ENCODE measurements around the gene VPS13D.
A peak's percentile ranks its signal among the peaks of the same experiment; 100 is the strongest.
"Not testable (repeated sequence)": the region's sequence is repeated elsewhere in the genome, so short reads cannot be mapped to it uniquely, and the experiment has no call there.

VPS13D gene

DNA sequence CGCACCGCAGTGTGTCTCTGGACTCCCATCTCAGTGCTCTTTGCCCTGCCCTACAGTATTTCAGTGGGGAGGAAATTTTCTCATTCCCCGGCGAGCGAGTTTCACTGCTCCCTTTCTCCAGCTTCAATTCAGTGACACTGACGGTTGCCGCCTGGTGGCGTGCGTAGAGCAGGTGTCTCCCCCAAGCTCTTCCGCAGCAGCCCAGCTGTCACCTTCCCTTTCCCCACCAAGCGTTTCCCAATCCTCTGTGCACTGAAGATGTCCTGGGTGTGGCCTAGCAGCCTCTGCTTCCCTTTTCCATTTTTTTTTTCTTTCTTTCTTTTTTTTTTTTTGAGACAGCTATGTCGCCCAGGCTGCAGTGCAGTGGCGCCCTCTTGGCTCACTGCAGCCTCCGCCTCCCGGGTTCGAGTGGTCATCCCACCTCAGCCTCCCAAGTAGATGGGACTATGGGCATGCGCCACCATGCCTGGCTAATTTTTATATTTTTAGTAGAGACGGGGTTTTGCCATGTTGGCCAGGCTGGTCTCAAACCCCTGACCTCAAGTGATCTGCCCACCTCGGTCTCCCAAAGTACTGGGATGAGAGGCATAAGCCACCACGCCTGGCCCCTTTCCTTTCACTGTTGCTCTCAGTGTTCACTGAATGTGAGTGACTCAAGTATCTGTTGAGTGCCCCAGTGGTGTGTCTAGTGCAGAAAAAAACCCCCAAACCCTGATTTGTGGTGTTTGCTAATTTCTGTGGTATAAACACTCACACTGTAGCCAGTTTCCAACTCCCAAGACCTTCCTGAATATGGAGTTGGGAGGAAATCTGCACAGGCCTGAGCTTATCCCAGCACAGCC lies 33.0 kb upstream of the VPS13D start:
- DNase-seq, result peak in 1 of 2 donors; percentile 81

DNA sequence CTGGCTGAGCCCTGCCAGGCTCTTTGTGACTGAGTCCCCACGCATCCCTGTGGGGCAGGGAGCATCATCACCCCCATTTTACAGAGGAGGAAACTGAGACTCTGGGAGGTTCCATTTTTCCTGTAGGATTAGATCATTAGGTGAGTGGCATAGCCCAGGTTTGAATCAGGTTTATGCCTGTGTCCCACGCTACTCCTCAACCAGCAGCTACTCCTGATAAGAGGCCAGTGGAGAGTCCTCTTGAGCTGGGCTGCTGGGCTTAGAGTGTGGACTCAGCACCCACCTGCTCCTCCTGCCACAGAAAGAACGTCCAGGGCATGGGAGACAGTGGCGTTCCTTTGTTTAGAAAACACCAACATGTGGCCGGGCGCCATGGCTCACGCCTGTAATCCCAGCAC lies 32.3 kb upstream of the VPS13D start:
- no peak for DNase-seq

DNA sequence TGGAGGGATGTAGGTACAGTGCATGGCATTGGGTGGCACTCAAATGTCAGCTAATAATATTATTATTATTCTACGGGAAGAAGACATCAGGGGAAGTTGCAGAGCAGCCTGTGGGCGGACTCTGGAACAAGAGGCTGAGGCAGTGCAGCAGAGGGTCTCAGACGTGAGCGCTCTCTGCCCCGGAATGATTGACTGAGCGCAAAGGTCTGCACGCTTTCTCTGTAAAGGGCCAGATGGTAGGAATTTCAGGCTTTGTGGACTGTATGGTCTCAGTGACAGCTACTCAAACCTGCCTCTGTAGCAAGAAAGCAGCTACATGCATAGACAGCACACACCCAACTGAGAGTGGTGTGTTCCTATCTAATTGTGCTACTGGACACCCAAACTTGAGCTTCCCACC lies 29.6 kb upstream of the VPS13D start:
- DNase-seq, result no peak

DNA sequence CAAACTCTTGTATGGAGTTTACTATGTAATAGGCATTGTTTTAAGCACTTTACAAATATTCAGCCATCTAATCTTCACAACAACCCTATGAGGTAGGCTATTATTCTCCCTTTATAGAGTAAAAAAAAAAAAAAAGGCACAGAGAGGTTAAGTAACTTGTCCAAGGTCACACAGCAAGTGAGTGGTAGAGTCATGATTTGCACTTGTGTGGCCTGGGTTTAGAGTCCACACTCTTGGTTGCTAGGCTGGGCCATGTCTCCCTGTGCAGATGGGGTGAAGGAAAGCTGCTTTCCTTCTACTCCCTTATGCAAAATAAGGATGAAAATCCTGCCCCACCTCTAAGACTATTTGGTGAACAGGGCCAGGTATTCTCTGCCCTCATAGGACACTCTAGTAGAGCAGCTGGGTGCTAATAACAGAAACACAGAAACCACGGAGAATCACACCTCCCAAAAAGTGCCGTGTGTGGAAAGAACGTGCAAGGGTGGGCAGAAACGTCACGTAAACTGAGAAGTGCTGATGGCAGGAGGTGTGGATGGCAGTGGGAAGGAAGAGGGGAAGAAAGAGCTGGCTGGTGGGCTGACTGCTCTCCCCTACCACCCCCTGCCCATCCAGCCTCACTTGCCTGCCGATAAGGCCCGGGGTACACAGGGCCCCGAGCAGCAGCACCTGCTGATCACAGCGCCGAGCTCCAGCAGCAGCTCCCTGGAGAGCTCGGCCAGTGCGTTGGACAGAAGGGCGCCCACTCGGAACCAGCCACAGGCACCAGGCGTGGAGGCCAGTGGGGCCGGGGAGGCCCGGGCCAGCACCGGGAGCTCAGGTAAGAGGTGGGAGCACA lies 28.3 kb upstream of the VPS13D start:
- DNase-seq, result no peak

DNA sequence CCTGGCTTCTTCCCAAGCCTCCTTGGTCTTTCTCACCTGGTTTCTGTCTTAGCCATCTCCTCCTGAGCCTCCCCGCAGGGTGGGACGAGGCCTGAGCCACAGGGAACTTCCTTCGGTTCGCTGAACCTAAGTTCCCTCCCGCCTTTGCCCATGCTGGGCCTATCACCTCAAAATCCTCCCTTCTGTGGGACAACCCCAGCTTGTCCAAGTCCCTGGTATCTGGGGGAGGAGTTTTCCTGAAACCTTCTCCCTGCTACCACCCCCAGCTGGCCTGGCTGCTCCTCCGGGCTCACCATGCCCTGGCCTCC lies 27.7 kb upstream of the VPS13D start:
- DNase-seq, result no peak

DNA sequence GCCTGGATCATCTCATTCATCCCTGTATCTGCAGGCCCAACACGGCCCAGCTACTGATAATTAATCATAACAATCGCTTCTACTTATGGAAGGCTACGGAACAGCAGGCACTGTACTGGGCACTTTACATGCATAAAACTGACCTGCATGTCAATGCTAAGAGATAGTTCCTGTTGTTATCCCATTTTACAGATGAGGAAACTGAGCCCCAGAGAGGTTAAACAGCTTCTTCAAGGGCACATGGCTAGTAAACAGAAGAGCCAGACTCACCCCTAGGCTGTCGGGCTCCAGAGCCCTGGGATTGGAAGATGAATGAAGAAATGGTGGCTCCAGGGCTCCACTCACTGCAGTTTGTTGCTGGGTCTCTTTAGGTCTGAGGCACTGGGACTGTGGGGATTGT lies 27.3 kb upstream of the VPS13D start:
- DNase-seq, result no peak

DNA sequence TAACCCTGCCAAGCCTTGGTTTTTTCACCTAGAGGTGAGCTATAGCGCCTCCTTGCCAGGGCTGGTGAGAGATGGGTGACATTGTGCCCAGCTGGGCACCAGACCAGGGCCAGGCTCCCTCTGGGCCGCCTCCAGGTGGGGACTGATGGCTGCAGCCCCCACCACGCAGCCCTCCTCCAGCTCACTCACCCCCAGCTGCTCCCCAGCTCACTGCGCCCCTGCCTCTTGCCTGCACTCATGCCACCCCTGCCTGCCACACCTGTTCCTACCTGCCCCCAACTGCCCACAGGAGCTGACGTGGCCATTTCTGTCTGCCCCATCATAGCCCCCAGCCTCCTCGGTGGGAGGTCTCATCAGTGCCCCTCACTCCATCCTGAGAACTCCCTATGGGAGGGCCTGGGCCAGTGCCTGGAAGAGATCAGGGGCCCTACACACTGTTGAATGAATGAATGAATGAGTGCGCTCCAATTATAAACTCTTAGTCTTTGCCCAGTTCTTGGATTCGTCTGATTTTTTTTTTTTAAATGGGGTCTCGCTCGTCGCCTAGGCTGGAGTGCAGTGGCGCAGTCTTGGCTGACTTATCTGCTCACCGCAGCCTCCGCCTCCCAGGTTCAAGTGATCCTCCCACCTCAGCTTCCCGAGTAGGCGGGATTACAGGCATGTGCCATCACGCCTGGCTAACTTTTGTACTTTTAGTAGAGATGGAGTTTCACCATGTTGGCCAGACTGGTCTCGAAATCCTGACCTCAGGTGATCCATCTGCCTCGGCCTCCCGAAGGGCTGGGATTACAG lies 26.4 kb upstream of the VPS13D start:
- DNase-seq, result no peak

DNA sequence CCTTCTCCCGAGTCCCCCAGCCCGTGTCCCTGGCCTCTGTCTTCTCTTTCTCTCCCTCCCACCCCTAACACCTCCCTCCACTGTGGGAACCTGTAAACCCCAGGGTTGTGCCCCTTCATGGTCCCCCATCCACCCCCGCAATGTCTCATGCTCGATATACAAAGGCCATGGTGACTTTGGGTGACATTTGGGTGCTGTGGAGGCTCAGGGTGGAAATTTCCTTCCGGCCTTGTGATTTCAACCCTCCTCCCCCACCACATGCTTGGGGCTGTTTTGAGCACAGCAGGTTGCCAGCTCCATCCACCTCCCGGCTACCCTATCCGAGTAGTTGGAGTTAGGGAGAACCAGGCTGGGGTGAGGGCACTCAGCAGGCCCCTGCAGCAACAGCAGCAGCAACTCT lies 25.7 kb upstream of the VPS13D start:
- no peak for DNase-seq

DNA sequence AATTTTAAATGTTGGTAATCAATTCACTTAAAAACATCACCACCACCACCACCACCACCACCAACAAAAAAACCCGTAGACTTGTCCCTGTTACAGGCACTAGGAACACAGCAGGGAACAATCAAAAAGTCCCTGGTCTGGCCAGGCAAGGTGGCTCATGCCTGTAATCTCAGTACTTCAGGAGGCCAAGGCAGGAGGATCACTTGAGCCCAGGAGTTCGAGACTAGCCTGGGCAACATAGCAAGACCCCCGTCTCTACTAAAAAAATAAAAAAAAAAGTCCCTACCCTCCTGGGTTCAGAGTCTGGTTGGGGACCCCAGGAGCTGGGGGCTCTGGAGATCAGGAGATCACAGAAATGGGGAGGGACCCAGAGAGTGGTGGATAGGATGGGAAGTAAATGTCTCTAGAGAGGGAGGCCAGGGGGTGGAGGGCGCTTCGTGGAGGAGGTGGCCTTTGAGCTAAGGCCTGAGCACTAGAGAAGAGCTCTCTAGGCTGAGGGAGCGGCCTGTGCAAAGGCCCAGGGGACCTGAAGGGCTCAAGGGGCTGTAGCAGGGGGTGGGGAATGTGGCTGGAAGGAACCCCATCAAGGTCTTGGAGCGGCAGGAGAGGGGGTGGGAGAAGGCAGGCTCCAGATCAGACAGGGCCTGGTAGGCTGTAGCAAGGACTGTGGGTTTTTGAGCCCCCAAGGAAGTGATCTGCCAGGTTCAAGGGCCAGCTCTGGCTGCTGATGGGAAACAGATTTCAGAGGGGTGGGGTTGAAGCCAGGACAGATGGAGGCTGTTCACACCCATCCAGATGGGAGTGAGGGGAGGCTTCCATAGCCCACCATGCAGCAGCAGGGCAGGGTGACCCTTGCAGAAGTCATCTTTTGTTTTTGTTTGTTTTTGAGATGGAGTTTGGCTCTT lies 24.8 kb upstream of the VPS13D start:
- no peak for DNase-seq

DNA sequence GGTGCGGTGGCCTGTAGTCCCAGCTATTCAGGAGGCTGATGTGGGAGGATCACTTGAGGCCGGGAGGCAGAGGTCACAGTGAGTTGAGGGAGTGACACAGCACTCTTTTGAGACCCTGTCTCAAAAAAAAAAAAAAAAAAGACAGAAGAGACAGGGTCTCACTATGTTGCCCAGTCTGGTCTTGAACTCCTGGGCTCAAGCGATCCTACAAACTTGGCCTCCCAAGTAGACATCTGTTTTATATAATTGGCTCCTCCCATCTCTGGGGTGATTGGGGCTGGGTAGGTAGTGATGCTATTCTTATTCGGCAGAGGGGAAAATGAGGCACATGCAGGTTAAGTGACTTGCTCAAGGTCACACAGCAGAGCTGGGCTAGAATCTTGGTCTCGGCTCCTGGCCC lies 23.6 kb upstream of the VPS13D start:
- no peak for DNase-seq

DNA sequence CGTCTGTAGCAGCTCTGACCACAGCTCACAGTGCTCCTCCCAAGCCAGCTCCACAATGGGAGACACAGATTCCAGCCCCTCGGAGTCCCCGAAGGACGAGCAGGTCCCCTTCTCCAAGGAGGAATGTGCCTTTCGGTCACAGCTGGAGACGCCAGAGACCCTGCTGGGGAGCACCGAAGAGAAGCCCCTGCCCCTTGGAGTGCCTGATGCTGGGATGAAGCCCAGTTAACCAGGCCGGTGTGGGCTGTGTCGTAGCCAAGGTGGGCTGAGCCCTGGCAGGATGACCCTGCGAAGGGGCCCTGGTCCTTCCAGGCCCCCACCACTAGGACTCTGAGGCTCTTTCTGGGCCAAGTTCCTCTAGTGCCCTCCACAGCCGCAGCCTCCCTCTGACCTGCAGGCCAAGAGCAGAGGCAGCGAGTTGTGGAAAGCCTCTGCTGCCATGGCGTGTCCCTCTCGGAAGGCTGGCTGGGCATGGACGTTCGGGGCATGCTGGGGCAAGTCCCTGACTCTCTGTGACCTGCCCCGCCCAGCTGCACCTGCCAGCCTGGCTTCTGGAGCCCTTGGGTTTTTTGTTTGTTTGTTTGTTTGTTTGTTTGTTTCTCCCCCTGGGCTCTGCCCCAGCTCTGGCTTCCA lies 22.9 kb upstream of the VPS13D start:
- DNase-seq, result no peak

DNA sequence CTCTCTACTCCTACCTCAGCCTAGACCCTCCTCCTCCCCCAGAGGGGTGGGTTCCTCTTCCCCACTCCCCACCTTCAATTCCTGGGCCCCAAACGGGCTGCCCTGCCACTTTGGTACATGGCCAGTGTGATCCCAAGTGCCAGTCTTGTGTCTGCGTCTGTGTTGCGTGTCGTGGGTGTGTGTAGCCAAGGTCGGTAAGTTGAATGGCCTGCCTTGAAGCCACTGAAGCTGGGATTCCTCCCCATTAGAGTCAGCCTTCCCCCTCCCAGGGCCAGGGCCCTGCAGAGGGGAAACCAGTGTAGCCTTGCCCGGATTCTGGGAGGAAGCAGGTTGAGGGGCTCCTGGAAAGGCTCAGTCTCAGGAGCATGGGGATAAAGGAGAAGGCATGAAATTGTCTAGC lies 21.6 kb upstream of the VPS13D start:
- no peak for DNase-seq

DNA sequence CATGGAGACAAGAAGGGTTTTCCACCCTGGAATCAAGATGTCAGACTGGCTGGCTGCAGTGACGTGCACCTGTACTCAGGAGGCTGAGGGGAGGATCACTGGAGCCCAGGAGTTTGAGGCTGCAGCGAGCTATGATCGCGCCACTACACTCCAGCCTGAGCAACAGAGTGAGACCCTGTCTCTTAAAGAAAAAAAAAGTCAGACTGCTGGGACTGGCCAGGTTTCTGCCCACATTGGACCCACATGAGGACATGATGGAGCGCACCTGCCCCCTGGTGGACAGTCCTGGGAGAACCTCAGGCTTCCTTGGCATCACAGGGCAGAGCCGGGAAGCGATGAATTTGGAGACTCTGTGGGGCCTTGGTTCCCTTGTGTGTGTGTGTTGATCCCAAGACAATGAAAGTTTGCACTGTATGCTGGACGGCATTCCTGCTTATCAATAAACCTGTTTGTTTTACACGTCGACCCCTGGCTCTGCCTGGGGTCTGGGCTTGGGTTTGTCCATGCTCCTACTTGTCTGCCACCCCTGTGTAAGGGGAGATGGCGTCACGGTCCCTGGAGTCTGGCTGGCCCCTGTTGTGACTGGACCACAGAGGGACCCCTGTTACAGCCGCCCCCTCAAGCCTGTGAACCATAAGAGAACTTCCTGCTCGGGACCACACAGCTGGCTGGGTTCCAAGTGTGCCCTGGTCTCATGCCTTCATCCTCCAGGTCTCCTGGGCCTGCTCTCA lies 20.9 kb upstream of the VPS13D start:
- peak; percentile 57 to 62 for DNase-seq

DNA sequence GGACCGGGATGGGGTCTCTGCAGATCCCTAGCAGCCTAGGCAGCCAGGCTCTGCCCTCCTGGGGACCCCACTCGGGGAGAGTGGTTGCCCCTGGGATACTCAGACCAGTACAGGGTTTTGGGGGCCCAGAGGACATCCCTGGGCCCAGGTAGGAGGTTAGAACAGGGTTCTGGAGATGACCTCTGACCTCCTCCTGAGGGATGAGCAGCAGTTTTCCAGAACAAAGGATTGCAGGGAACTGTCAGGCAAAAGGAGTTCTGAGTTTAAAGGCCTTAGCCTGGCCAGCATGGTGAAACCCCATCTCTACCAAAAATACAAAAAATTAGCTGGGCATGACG lies 20.4 kb upstream of the VPS13D start:
- DNase-seq, result no peak

DNA sequence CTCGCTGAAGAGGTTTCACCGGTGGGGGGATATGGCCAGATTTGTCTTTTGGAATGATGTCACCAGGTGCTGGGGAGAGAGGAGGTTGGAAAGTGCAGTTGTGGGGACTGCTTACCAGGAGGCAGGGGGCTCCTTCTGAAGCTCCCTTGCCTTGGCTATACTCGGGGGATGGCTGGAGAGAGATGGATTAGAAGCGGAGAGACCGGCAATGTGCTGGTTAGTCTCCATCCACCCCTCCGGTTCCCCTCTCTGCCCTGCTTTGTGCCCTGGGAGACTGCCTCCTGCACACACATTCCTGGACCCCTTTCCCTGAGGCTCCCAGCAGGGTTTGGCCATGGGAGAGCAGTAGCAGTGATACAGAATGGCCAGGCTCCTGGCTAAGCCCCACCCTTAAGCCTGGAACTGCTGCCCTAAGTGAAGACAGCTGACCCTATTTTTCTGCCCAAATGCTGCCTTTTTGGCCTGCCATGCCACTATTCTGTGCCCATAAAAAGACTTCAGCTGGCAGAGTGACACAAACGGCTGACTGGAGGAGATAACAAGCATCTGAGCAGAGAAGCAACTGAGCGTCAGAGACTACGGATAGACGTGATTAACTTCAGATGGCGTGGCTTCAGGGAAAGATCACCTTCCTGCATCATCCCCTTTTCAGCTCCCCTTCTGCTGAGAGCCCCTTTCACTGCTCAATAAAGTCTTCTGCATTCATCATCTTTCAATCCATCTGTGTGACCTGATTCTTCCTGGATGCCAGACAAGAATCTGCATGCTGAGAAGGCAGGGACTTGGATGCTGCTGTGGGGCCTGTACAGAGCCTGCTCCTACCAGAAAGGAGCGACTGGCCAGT lies 14.5 kb upstream of the VPS13D start:
- DNase-seq, result no peak

DNA sequence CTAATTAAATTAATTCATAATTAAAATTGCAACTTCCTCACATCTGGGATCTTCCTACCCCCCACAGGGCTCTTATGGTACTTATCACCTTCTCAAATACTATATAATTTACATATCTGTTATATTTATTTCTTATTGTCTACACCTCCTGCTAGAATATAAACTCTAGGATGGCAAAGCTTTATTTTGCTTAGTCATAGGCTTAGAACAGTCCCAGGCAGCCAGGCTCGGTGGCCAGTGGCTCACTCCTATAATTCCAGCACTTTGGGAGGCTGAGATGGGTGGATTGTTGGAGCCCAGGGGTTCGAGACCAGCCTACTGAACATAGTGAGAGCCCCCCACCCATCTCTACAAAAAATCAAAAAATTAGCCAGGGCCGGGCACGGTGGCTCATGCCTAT lies 10.0 kb upstream of the VPS13D start:
- no peak for DNase-seq

DNA sequence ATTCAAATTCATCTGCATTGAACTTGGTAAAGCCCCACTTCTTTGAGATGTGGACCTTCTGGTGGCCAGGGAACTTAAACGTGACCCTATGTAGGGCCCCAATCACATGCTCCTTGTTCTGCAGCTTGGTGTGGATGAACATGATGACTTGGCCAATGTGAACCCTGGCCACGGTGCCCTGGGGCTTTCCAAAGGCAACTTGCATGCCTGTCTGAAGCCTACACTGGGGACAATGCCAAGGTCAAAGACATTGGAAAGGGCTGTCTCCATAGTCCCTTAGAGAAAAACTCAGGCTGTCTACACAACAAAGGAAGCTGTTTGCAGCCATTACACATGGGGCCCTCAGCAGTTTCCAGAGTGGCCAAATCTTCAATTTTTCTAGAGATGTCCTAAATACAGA lies 8.9 kb upstream of the VPS13D start:
- no peak for DNase-seq

DNA sequence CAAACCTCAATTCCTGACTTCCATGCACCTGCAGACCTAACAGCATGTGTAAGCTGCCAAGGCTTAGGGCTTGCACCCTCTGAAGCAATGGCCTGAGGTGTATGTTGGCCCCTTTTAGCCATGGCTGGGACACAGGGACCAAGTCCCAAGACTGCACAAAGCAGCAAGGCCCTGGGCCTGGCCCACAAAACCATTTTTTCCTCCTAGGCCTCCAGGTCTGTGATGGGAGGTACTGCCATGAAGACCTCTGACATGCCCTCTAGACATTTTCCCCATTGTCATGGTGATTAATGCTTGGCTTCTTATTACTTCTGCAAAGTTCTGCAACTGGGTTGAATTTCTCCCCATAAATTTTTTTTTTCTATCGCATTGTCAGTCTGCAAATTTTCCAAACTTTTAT lies 7.1 kb upstream of the VPS13D start:
- not testable (repeated sequence) for DNase-seq

DNA sequence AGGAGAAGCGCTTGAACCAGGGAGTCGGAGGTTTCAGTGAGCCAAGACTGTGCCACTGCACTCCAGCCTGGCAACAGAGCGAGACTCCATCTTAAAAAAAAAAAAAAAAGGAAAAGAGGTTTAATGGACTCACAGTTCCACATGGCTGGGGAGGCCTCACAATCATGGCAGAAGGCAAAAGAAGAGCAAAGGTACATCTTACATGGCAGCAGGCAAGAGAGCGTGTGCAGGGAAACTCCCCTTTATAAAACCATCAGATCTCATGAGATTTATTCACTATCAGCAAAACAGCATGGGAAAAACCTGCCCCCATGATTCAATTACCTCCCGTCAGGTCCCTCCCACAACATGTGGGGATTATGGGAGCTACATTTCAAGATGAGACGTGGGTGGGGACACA lies 5.7 kb upstream of the VPS13D start:
- not testable (repeated sequence) for DNase-seq

DNA sequence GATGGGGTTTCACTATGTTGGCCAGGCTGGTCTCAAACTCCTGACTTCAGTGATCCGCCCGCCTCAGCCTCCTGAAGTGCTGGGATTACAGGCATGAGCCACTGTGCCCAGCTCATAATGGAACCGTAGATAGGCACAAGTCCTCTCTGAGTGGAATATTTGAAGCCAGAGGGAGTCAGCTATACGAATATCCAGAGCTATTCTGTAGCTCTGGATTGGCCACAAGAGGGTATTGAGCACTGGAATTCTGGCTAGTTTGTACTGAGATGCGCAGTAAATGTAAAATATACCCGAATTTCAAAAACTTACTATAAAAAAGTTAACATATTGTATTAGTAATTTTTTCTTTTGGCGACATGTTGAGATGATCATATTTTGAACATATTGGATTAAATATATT lies 851 bp upstream of the VPS13D start:
- no peak for DNase-seq
